GM11168 (cell line): ENCODE results near the gene ILDR2.
"Not testable (repeated sequence)": the region's sequence is repeated elsewhere in the genome, so short reads cannot be mapped to it uniquely, and the experiment has no call there.

Experiments
- in situ Hi-C: fragments of 300-500 bp; cut with MboI; formaldehyde crosslinking; loops from one replicate; pipeline ENCODE4 v1.12.0; 2022; ENCODE audit warnings: low sequenced_read_pairs; ENCODE audit not compliant: unreplicated experiment

Gene ILDR2

GRCh38 chr1:166902279-166902678 lies 73.1 kb downstream of the ILDR2 start:
- in situ Hi-C loops, result loop anchor here (25.0 kb wide), 1 partner anchor 535 kb away; no protein-coding TSS in a partner anchor

GRCh38 chr1:166900987-166901386 lies 74.4 kb downstream of the ILDR2 start:
- in situ Hi-C loops, result loop anchor here (25.0 kb wide), 1 partner anchor 536 kb away; no protein-coding TSS in a partner anchor

GRCh38 chr1:166899769-166900168 lies 75.6 kb downstream of the ILDR2 start:
- in situ Hi-C loops, result loop anchor here (25.0 kb wide), 1 partner anchor 538 kb away; no protein-coding TSS in a partner anchor

- in situ Hi-C loops, result no loop called here
These were observed 79.6 kb downstream of the ILDR2 start for GRCh38 chr1:166895766-166896165.

GRCh38 chr1:166889776-166890175 lies 85.6 kb downstream of the ILDR2 start:
- in situ Hi-C loops, result no loop called here

GRCh38 chr1:166888373-166889111 lies 86.8 kb downstream of the ILDR2 start:
- in situ Hi-C loops, result no loop called here

- in situ Hi-C loops, result no loop called here
These were observed 90.4 kb downstream of the ILDR2 start for GRCh38 chr1:166884971-166885370.

GRCh38 chr1:166884040-166884642 lies 91.2 kb downstream of the ILDR2 start:
- in situ Hi-C loops, result no loop called here

- in situ Hi-C loops, result no loop called here
These were observed 92.4 kb downstream of the ILDR2 start for GRCh38 chr1:166882893-166883292.

- in situ Hi-C loops, result not testable (repeated sequence)
These were observed 97.0 kb downstream of the ILDR2 start for GRCh38 chr1:166878173-166878917.

- in situ Hi-C loops, result no loop called here
These were observed 98.9 kb downstream of the ILDR2 start for GRCh38 chr1:166876540-166876838.

GRCh38 chr1:166875734-166876539 lies 99.4 kb downstream of the ILDR2 start, which contains the start of gene TADA1:
Gene TADA1 (minus strand): TSS chr1:166876264. CDS start chr1:166876233, 31 bp downstream.
- in situ Hi-C loops, result no loop called here

GRCh38 chr1:166875302-166875733 lies 100.0 kb downstream of the ILDR2 start:
- in situ Hi-C loops, result no loop called here

GRCh38 chr1:166874464-166874863 lies 100.9 kb downstream of the ILDR2 start:
- in situ Hi-C loops, result no loop called here

GRCh38 chr1:166870584-166870983 lies 104.8 kb downstream of the ILDR2 start:
- in situ Hi-C loops, result no loop called here

- in situ Hi-C loops, result no loop called here
These were observed 105.8 kb downstream of the ILDR2 start for GRCh38 chr1:166869318-166870099.

- in situ Hi-C loops, result no loop called here
These were observed 106.7 kb downstream of the ILDR2 start for GRCh38 chr1:166868639-166869038.

- in situ Hi-C loops, result no loop called here
These were observed 109.4 kb downstream of the ILDR2 start for GRCh38 chr1:166865926-166866325.

GRCh38 chr1:166859597-166859996 lies 115.7 kb downstream of the ILDR2 start:
- in situ Hi-C loops, result no loop called here
